Activated CD4-positive, alpha-beta T cell treated with anti-CD3 and anti-CD28 coated beads for 4 hours (primary cell): ENCODE data around the gene SPEN.

ENCODE experiments used
- DNase-seq, 2 donors: peaks; one replicate each; pipeline ENCODE4 v3.0.0-alpha.2; 2020

Gene SPEN

GRCh38 chr1:15949453-15950245 is 102.1 kb downstream of the SPEN start:
- DNase-seq = peak; percentile 85 to 90

DNA sequence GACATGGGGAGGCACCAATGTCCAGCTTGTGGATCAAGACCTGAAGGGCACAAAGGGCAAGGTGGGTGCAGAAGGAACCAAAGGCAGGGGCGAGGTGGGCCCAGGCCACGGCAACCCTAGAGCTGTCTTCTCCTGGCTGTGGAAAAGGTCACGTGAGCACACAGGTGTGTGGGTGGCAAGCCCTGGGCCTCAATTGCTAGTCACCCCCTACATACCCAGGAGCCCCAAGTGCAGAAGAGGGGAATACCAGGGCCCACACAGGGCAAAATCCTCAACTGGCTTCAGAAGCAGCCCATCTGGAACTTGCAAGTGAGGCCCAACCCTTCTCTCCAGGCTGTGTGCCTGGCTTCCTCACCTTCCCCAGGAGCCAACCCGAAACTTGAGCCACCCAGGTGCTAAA is 102.8 kb downstream of the SPEN start:
- peak; percentile 61 to 70 for DNase-seq

DNA sequence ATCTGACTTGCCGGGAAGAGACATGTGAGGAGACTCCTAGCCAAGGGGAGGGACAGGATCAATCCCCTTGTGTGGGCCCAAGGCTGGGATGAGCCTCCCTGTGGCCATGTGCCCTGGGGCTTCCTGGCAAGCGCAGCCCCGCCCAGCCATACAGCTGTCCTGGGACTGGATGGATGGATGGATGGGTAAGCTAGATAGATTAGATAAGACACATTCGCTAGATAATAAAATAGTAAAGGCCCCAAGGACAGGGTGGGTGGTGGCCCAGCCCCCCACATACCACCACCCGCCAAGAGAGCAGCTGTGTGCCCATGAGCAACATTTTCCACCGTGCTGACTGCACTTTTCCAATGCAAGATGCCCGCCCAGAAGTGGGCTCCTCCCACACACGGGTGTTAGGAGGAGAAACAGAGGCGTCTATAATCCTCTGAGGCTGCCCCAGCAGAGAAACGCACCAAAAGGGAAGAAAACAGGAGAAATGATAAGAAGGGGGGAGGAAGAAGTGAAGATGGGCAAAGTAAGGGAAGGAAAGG is 103.3 kb downstream of the SPEN start:
- DNase-seq = peak; percentile 90 to 91

DNA sequence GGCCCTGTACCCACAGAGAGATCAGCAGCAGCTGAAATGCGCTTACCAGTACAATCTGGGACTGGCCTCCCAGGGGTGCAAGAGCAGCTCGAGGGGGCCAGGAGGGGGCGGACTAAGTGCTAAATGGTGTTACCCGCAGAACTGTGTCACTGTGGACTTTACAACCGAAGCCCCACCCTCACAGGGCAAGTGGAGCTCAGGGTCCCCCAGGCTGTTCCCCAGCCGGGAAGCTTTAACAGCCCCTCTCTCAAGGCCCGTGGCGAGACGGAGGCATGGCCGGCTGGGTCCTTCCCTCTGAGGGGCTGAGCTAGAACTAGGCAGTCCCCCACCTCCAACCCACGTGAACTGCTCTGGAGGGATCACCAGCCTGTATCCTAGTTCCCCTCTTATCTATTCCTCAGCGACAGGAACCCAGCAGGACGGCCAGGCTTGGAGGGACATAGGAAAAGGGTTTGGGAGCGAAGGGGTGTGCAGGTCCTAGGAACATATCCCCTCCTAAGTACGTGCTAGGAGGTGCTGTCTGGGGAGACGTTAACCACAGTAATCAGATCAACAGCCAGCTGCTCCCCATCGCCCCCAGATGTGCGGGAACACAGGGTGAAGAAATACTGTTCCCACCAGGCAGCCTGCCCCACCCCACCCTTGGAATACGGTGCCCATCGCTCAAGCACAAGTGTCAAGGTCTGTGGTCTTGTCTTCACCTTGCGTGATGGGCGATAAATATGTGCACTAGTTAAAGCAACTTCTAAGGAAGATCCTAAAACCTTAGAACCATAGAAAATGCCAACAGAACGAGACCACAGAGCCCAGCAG is 104.0 kb downstream of the SPEN start:
- DNase-seq = peak; percentile 43 to 62

DNA sequence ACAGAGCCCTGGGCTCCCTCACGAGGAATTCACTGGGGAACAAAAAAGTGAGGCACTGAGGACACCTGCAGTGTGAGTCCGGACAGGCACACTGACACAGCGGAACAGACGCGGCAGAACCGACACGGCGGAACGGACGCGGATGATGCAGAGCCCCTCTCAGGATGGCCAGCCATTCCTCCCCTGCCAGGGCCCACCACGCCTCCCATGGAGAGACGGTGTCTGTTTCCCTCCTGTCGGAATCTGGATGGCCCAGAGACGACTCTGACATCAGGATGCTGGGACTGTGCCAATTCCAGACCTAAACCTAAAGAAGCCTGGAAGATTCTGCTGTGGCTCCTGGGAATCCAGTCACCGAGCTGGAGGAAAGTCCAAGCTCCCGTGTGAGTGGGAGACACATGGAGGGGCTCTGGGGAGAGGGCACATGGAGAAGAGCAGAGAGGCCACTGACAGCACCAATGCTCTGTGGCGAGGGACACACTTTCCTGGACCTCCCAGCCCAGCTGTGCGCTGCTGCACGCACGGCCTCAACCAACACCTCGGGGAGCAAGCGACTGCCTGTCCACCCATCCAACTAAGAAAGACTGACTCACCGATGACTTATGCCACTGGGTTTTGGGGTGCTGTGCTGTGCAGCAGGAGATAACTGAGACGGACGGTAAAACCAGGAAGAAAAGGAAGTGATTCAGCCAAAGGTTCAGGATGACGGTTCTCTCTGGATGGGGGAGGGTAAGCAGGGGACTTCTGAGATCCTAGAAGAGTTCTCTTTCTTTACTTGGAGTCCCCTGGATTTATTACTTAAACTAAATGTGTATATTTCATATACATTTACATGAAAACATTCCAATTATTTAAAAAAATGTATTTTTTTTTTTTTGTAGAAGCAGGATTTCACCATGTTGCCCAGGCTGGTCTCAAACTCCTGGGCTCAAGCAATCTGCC is 105.1 kb downstream of the SPEN start:
- DNase-seq = no peak

GRCh38 chr1:15953294-15953771 is 105.8 kb downstream of the SPEN start:
- no peak for DNase-seq

DNA sequence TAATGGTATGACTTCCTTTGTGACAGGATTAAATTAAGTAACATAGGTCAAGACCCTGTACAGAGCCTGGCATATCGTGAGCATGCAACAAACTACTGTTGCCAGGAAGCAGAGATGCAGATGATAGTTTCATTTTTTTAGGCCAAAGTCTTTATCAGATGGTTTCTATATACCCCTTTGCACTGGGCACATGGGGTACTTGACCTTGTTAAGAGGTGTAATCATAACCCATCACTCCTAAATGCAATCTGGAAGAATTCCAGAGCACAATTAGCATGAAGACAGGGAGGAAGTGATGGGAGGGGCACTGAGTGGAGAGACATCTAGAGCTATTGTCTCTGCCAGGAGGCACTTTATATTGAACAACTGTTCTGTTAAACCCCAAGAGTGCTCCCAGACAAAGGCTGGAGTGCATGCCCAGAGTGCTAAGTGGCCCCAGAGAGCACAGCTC is 106.3 kb downstream of the SPEN start:
- no peak for DNase-seq

- no peak for DNase-seq
Observed at GRCh38 chr1:15954316-15954715, 106.8 kb downstream of the SPEN start.

DNA sequence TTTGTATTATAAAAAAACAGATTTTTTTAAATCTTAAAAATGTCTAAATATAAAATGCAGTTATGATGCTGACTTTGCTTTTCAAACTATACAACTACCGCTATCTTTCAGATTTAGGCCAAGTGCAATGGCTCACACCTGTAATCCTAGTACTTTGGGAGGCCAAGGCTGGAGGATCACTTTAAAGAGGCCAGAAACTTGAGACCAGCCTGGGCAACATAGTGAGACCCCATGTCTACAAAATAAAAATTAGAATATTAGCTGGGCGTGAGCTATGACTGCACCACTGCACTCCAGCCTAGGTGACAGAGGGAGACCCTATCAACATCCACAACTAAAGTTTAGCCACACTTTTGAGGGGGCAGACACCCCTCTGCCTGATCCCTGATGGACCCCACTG is 108.0 kb downstream of the SPEN start:
- no peak for DNase-seq

DNA sequence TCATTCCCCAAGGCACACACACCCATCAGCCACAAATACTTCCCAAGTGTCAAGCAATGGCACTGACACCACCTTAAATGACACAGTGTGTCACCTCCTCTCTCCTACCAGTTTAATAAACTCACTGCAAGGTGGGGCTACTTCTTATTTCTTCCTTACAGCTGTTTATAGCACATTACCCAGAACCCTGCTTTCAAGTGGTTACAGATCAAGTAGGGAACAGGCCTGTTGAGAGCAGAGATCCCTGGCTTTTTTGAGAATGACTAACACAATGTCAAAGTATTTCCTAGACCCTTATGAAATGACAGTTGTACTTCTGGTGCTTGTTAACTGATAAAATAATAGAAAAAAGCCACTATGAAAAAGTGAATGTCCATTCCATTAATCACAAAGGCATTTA is 108.6 kb downstream of the SPEN start:
- no peak for DNase-seq

DNA sequence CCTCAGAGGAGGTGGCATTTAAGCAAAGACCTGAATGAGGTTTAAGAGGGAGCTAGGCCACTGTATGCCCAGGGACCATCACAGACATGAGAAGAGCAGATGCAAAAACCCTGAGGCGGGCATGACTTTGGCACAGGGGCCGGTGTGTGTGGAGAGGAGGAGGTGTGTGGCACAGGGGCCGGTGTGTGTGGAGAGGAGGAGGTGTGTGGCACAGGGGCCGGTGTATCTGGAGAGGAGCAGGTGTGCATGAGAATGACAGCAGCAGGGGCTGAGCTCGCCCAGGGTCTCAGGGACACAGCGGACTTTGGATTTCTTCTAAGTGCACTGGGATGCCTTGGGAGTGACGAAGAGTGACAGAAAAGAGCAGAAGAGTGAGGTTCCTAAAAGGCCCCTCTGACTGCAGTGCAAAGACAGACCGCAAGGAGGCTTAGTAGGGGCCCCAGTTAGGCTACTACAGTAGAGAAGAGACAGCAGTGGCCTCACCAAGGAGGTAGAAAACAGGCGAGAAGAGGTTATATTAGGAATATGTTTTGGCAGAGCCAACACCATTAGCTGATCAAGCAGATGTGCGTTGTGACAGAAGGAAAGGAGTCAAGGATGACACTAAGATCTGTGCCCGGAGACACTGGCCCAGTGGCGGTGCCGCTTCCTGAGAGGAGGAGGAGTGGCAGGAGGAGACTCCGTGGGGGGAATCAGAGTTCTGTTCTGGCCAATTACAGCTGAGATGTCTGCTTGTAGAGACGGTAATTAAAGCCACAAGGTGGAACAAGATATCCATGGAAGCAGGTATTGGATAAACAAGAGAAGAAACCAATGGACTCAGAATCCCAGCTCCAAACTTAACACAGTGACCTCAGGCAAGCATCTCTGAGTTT is 110.0 kb downstream of the SPEN start:
- DNase-seq = no peak

DNA sequence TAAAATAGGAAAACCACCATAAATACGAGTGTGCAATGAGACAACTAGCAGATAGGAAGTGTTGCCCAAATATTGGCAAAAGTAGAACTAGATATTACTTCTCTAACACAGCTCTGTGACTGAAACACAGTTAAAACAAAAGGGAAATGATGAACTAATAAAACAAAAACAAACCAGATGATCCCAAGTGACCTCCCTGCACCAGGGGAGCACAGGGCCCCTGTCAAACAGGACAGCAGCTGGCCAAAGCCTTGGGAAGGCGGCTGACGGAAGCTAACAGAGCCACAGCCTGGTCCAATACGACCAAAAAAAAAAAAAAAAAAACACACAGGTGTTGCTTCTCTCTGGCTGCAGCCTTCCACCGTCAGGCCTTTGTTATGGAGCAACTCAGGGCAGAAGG is 110.6 kb downstream of the SPEN start:
- DNase-seq = no peak

DNA sequence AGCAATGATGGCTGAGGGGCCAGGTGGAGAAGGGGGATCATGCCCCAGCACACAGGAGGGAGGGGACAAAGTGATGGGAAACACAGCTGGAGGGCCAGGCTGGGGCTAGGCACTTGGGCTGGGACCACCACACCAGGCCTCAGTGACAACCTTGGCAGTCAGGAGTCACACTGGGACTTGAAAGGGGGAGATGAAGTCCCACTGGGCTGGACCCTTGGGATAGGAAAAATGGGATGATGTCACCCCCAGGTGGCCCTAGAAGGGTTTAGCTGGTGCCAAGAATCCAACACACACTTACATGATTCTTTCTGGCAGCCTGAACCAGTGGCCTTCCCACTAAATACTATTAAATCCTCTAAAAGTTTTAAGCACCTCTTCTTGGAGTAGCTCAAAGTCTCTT is 111.3 kb downstream of the SPEN start:
- no peak for DNase-seq

DNA sequence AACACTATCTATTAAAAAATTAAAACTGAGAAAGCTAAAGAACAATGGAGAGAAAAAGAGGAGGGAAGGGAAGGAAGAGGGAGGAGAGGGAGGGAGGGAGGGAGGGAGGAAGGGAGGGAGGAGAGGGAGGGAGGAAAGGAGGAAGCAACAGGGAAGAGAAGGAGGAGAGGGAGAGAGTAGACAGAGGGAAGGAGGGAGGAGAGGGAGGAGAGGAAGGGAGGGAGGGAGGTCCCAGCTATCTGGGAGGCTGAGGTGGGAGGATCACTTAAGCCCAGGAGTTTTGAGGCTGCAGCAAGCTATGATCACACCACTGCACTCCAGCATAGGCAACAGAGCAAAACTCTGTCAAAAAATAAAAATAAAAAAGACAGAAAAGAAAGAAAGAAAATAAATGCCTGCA is 111.9 kb downstream of the SPEN start:
- no peak for DNase-seq

DNA sequence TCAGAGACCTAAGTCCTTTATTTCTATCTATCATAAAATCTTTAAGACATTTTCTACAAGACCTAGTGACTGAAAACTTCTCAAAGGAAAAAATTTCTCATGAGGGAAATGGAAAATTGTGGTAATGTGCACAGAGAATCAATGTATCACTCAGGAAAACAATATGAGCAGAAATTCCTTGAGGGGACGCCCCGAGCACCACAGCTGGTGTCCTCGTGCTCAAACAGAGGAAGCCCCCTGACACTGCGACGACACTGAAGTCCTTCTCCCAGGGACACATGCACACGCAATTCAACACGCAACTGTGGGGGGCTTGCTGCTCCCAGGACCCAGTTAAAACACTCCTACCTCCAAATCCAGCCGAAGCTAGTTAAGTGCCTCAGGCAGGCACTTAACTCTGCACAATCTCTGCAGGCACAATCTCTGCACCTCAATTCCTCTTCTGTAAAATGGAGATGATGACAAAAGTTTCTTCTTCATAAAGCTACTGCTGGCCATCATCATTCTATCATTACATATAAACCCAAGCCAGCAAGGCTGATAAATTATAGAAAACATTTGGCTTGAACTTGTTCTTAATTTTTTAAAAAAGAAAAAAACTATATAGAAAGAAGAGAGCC is 112.4 kb downstream of the SPEN start:
- DNase-seq = peak; percentile 40 to 45

- DNase-seq = no peak
Observed at GRCh38 chr1:15960808-15961207, 113.3 kb downstream of the SPEN start.

DNA sequence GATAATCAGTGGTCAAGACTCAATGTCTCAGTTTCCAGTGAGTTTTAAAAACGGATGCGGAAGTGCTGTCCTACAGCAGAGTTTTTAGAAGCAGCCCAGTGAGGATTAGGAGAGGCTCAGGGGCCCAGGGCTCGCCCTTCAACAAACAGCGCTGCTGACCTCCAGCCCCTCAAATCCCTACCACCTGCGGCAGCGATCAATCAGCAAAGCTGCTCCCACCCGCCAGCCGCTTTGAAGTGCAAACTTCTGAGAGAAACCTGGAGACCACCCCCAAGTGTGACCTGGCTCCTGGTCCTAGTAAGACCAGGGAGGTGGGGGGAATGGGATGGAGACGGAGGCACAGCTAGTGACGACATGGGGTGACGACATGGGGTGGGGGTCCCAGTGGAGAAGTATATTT is 114.0 kb downstream of the SPEN start:
- no peak for DNase-seq

DNA sequence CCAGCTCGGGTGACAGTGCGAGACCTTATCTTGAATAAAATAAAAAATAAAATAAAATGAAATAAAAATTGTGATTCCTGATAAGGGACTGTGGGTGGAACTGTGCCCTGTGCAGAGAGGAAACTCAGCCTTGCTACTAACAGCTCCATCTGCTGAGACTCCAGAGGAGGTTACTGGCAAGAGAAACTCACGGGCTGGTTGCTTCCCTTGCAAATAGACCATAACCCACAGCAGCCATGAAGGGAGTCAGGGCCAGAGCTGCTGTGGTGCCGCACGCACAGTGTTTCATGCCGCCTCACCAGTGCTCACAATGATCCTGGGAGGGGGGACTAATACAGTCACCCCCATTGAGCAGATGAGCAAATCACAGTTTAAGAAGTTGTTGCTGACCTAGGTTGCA is 114.7 kb downstream of the SPEN start:
- DNase-seq = no peak

DNA sequence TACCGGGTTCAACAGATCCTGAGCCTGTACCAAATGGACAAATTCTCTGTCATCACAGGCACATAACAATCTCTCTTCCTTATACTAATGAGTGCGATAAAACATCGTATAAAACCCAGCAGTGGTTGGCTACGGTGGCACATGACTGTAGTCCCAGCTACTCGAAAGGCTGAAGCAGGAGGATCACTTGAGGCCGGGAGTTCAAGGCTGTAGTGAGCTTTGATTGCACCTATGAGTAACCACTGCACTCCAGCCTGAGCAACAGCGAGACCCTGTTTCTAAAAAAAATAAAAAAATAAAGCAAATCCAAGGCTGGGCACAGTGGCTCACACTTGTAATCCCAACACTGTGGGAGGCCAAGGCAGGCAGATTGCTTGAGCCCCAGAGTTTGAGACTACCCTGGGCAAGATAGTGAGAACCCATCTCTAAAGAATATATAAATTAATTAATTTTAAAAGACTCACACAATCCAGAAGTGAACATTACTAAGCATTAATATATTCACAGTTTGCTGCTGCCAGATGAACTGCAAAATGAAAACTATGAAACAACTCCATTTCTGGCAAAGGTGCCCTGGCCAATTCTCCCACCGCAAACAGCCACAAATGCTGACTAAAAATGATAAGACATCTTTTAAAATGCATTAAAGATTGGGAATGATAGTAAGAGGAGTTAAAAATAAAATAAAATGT is 115.3 kb downstream of the SPEN start:
- DNase-seq = no peak

DNA sequence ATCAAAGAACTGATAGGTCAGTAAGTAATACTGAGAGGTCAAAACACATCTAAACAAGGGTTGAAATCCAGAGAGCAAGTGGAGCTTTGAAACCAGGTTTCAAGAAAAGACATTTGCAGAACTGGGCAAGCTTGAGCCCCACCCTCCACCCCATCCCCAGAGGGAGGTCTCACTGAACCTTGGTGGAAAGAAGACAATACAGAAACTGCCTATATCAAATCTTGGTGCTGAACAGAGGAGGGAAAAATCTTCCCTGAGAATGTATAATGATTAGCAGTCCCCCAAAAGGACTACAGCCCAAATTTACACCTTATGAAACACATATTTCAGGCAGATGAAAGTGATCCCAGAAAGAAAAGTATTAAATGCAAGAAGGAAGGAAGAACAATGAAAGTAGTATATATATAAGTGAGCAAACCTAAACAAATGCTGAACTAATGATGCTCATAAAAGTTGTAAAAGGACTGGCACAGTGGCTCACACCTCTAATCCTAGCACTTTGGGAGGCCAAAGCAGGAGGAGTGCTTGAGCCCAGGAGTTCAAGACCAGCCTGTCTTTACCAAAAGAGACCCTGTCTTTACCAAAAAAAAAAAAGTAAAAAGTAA is 116.0 kb downstream of the SPEN start:
- no peak for DNase-seq
